Activated CD8-positive, alpha-beta memory T cell treated with anti-CD3 and anti-CD28 coated beads, Interleukin-2, amount 50 U/mL, for 4 hours (primary cell): ENCODE measurements around the gene ADCY4.
A peak's percentile ranks its signal among the peaks of the same experiment; 100 is the strongest.

ENCODE experiments used
- DNase-seq: peaks from one replicate; pipeline ENCODE4 v3.0.0-alpha.2; 2020

ADCY4 gene

GRCh38 chr14:24314377-24315193 lies 20.3 kb downstream of the ADCY4 start:
- no peak for DNase-seq

- DNase-seq, result no peak
Measured at GRCh38 chr14:24313913-24314312, 21.0 kb downstream of the ADCY4 start.

GRCh38 chr14:24312736-24313507 lies 21.9 kb downstream of the ADCY4 start:
- DNase-seq, result no peak

GRCh38 chr14:24311837-24312615 lies 22.8 kb downstream of the ADCY4 start:
- DNase-seq, result no peak

DNA sequence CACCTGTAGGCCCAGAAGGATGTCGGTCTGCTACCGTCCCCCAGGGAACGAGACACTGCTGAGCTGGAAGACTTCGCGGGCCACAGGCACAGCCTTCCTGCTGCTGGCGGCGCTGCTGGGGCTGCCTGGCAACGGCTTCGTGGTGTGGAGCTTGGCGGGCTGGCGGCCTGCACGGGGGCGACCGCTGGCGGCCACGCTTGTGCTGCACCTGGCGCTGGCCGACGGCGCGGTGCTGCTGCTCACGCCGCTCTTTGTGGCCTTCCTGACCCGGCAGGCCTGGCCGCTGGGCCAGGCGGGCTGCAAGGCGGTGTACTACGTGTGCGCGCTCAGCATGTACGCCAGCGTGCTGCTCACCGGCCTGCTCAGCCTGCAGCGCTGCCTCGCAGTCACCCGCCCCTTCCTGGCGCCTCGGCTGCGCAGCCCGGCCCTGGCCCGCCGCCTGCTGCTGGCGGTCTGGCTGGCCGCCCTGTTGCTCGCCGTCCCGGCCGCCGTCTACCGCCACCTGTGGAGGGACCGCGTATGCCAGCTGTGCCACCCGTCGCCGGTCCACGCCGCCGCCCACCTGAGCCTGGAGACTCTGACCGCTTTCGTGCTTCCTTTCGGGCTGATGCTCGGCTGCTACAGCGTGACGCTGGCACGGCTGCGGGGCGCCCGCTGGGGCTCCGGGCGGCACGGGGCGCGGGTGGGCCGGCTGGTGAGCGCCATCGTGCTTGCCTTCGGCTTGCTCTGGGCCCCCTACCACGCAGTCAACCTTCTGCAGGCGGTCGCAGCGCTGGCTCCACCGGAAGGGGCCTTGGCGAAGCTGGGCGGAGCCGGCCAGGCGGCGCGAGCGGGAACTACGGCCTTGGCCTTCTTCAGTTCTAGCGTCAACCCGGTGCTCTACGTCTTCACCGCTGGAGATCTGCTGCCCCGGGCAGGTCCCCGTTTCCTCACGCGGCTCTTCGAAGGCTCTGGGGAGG lies 23.9 kb downstream of the ADCY4 start, which contains the start of gene LTB4R:
Gene LTB4R, plus strand, starts transcription at position 857 of the 959 bp plus-strand sequence. CDS start 4,150 bp downstream, outside the sequence.
- DNase-seq, result peak; percentile 65

GRCh38 chr14:24310265-24310645 lies 24.6 kb downstream of the ADCY4 start:
- DNase-seq, result no peak

GRCh38 chr14:24309538-24310264 lies 25.2 kb downstream of the ADCY4 start, which contains the start of gene LTB4R2:
TSS of gene LTB4R2 (plus strand) at chr14:24310140. CDS start at chr14:24310665, 525 bp downstream.
- no peak for DNase-seq

GRCh38 chr14:24308342-24309124 lies 26.3 kb downstream of the ADCY4 start:
- DNase-seq, result no peak

GRCh38 chr14:24307575-24308341 lies 27.1 kb downstream of the ADCY4 start, which contains the start of gene CIDEB:
TSS of gene CIDEB (minus strand) at chr14:24307977. CDS start at chr14:24307858, 119 bp downstream.
- peak; percentile 54 for DNase-seq

DNA sequence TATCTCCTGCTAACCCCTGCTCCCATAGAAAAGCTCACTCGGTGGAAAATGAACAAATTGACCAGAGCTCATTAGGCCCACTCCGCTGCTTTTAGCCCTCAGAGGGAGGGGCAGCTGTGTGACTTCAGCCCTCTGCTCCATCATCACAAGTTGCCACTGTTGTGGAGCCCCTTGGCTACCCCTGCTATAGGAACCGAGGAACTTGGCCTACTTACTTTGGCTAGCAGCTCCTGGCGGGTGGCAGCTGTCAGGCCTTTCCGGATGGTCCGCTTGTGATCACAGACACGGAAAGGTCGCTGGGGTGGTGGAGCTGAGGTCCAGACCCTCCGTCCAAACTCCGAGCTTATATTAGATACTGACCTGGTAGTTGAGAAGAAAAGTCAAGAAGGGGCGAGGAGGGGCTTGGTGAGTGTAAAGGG lies 27.7 kb downstream of the ADCY4 start:
- DNase-seq, result no peak

GRCh38 chr14:24304019-24304387 lies 30.9 kb downstream of the ADCY4 start:
- no peak for DNase-seq

GRCh38 chr14:24300326-24300980 lies 34.4 kb downstream of the ADCY4 start:
- DNase-seq, result no peak

GRCh38 chr14:24299255-24300191 lies 35.3 kb downstream of the ADCY4 start, which contains the start of the genes DHRS1 and NOP9:
TSS of gene DHRS1 (minus strand) at chr14:24299780. CDS start at chr14:24299106, 674 bp downstream.
TSS of gene NOP9 (plus strand) at chr14:24299850. CDS start at chr14:24299955, 105 bp downstream.
- DNase-seq, result peak; percentile 95

DNA sequence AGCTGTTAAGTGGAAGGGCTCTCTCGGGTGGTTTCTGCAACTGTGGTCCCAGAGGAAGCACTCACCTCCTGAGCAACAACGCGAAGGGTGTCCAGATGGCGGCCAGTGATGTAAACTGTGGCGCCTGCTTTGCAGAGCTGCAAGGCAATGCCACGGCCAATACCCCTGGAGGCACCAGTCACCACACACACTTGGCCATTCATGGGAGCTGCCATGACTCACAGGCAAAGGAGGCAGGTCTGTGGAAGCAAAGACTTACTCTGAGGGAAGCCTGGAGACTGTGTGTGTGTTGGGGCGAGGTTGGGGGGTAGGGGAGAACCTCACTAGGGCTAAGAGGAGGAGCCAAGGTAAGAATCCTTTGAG lies 36.0 kb downstream of the ADCY4 start:
- DNase-seq, result no peak

DNA sequence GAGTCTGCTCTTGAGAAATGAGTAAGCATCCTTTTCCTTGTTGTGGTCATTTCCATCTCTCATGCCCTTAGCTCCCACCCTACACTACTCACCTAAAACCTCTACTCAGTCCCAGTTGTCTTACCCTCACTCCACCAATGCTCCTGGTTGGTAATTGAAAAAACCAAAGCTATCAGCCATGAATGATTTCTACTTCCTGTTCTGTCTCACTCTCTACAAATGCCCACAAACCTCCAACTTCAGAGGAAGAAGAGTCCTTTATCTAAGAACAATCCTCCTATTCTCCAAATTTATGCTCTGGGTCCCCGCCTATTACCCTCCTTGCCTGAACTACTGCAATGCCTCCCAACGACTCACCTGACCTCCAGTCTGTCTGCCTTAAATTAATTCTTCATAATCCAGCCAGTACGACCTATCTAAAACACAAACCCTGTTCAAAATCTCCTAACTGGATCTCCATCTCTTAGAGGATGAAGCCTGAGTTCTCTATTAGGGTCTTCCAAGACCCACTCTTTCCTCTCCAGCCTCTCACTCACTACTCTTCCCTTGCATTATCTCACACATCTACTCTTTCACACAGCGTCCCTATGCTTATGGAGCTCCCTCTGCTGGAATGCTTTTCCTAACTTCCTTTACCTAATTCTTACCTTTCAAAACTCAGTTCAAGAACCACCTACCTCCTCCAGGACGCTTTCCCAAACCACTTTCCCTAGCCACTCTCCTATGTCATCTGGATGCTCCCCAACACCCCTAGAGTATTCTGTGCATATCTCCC lies 37.5 kb downstream of the ADCY4 start:
- no peak for DNase-seq

DNA sequence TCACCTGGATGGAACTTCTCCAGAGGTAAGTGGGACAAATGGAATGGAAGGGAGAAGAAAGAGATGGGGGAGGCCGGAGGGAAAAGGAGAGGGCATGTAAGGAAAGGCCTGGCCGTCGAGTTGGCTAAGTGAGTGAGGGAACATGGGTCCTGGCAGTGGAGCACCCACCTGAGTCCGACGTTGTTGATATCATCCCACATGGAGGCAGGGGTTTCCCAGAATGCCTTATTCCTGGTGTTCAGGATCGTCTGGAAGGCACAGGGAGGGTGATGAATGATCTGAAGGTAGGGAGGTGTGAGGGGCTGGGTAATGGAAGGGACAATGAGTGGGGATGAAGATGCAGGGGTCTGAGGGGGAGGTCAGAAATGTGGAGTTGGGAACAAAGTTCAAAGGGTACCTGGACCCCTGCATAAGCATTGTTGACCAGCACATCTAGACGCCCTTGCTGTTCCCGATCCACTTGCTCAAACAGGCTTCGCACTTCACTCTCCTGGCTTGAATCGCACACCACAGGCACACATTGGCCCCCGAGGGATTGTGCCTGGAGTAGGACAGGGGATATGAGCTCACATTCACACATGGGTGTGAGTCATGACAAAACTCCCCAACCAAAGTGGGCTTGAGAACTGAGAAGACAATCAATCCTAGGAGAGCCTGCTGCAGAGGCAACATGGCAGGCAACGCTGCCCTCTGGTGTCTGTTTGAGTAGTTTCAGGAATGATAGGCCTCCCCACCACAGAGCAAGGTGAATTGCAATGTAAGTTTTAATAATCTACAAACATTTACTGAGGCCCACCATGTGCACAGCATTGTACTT lies 38.3 kb downstream of the ADCY4 start:
- DNase-seq, result peak; percentile 70
